ENCODE data around the gene E2F7.
A peak's percentile ranks its signal among the peaks of the same experiment; 100 is the strongest.

The E2F7 gene

GRCh38 chr12:77010691-77011548 lies 54.4 kb downstream of the E2F7 start:
- DNase-seq, result peak; percentile 74

- no peak for DNase-seq
Measured at GRCh38 chr12:77007476-77007875, 57.9 kb downstream of the E2F7 start.

- no peak for DNase-seq
Measured at GRCh38 chr12:77005611-77006098, 59.7 kb downstream of the E2F7 start.

- DNase-seq, result no peak
Measured at GRCh38 chr12:77003914-77004313, 61.5 kb downstream of the E2F7 start.

GRCh38 chr12:77003246-77003645 lies 62.1 kb downstream of the E2F7 start:
- DNase-seq, result no peak

- DNase-seq, result no peak
Measured at GRCh38 chr12:77002382-77002781, 63.0 kb downstream of the E2F7 start.

GRCh38 chr12:77001276-77001675 lies 64.1 kb downstream of the E2F7 start:
- DNase-seq, result no peak

GRCh38 chr12:76998908-76999556 lies 66.3 kb downstream of the E2F7 start:
- DNase-seq, result no peak

- DNase-seq, result no peak
Measured at GRCh38 chr12:76998386-76998785, 67.0 kb downstream of the E2F7 start.

- DNase-seq, result no peak
Measured at GRCh38 chr12:76997011-76997780, 68.2 kb downstream of the E2F7 start.

GRCh38 chr12:76990716-76991115 lies 74.7 kb downstream of the E2F7 start:
- no peak for DNase-seq

GRCh38 chr12:76984566-76984965 lies 80.8 kb downstream of the E2F7 start:
- DNase-seq, result no peak

GRCh38 chr12:76983420-76983819 lies 81.9 kb downstream of the E2F7 start:
- no peak for DNase-seq

- no peak for DNase-seq
Measured at GRCh38 chr12:76980196-76980595, 85.2 kb downstream of the E2F7 start.

GRCh38 chr12:76976777-76977382 lies 88.5 kb downstream of the E2F7 start:
- no peak for DNase-seq

Data from stimulated activated CD4-positive, alpha-beta T cell treated with anti-CD3 and anti-CD28 coated beads, Interleukin-4, amount 100 ng/mL, for 24 hours (primary cell).